HEK293T (cell line): ENCODE measurements around the gene OR13J1.

Source experiments
- CTCF ChIA-PET: fragments of 350-600 bp; formaldehyde crosslinking; extraction: SDS; loops from one replicate; lab custom pipeline; 2021; ENCODE audit warnings: antibody characterized with exemption, inconsistent platforms; lab: Yijun Ruan, JAX
- POLR2A ChIA-PET: fragments of 350-600 bp; formaldehyde crosslinking; extraction: SDS; loops from one replicate; lab custom pipeline; 2020; ENCODE audit warnings: antibody characterized with exemption, inconsistent platforms; lab: Yijun Ruan, JAX
- DNase-seq: peaks from one replicate; pipeline ENCODE4 v3.0.0; 2012; ENCODE audit warnings: mixed read lengths; ENCODE audit errors: extremely low spot score
- ARNT ChIP-seq: fragments of 450-650 bp; IDR thresholded peaks from 2 replicates; pipeline ENCODE4 v1.6.1; 2017; ENCODE audit warnings: mild to moderate bottlenecking
- BHLHE40 ChIP-seq: fragments of 450-650 bp; IDR thresholded peaks from 2 replicates; pipeline ENCODE4 v1.6.1; 2016; ENCODE audit warnings: mild to moderate bottlenecking, moderate library complexity, borderline replicate concordance
- CTBP1 ChIP-seq: fragments of 450-650 bp; IDR thresholded peaks from 2 replicates; pipeline ENCODE4 v1.6.1; 2016; ENCODE audit warnings: borderline replicate concordance
- ELF4 ChIP-seq: fragments of 450-650 bp; IDR thresholded peaks from 2 replicates; pipeline ENCODE4 v1.6.1; 2017; ENCODE audit warnings: antibody characterized with exemption
- FOXA1 ChIP-seq: fragments of 450-650 bp; IDR thresholded peaks from 2 replicates; pipeline ENCODE4 v1.6.1; 2016; ENCODE audit warnings: mild to moderate bottlenecking
- FOXK2 ChIP-seq: fragments of 450-650 bp; IDR thresholded peaks from 2 replicates; pipeline ENCODE4 v1.6.1; 2016; ENCODE audit warnings: mild to moderate bottlenecking
- FOXM1 ChIP-seq: fragments of 450-650 bp; IDR thresholded peaks from 2 replicates; pipeline ENCODE4 v1.6.1; 2017; ENCODE audit warnings: mild to moderate bottlenecking, borderline replicate concordance
- HDGF ChIP-seq: fragments of 450-650 bp; IDR thresholded peaks from 2 replicates; pipeline ENCODE4 v1.6.1; 2017; ENCODE audit warnings: antibody characterized with exemption, borderline replicate concordance
- L3MBTL2 ChIP-seq: fragments of 450-650 bp; conservative IDR thresholded peaks from 2 replicates; pipeline ENCODE4 v1.6.1; 2016; ENCODE audit warnings: mild to moderate bottlenecking
- LEF1 ChIP-seq: fragments of 450-650 bp; IDR thresholded peaks from 2 replicates; pipeline ENCODE4 v1.6.1; 2017; ENCODE audit warnings: mild to moderate bottlenecking, borderline replicate concordance
- NFRKB ChIP-seq: fragments of 450-650 bp; IDR thresholded peaks from 2 replicates; pipeline ENCODE4 v1.6.1; 2016; ENCODE audit warnings: mild to moderate bottlenecking, moderate library complexity
- PKNOX1 ChIP-seq: fragments of 450-650 bp; IDR thresholded peaks from 2 replicates; pipeline ENCODE4 v1.6.1; 2016
- SP1 ChIP-seq: fragments of 450-650 bp; IDR thresholded peaks from 2 replicates; pipeline ENCODE4 v1.6.1; 2017
- SUZ12 ChIP-seq: fragments of 450-650 bp; IDR thresholded peaks from 2 replicates; pipeline ENCODE4 v1.6.1; 2016; ENCODE audit warnings: mild to moderate bottlenecking
- TARDBP ChIP-seq: fragments of 450-650 bp; IDR thresholded peaks from 2 replicates; pipeline ENCODE4 v1.6.1; 2016
- ZNF384 ChIP-seq: fragments of 450-650 bp; IDR thresholded peaks from 2 replicates; pipeline ENCODE4 v1.6.1; 2016

OR13J1 gene

GRCh38 chr9:35871545-35871944 is 1.3 kb upstream of the OR13J1 start:
- no peak for TF ChIP-seq PKNOX1
- no peak for TF ChIP-seq FOXK2
- no peak for TF ChIP-seq ARNT
- no peak for TF ChIP-seq BHLHE40
- no peak for TF ChIP-seq SP1
- no peak for TF ChIP-seq TARDBP
- CTCF ChIA-PET = no interaction called here
- no peak for DNase-seq
- POLR2A ChIA-PET = no interaction called here

GRCh38 chr9:35869621-35870216 is 482 bp downstream of the OR13J1 start:
- no peak for DNase-seq
- CTCF ChIA-PET = no interaction called here
- TF ChIP-seq PKNOX1 = no peak
- no peak for TF ChIP-seq SP1
- no peak for TF ChIP-seq SUZ12
- no peak for TF ChIP-seq FOXM1
- no peak for TF ChIP-seq L3MBTL2
- TF ChIP-seq NFRKB = no peak
- POLR2A ChIA-PET = no interaction called here

- POLR2A ChIA-PET = no interaction called here
- CTCF ChIA-PET = no interaction called here
- DNase-seq = no peak
- TF ChIP-seq FOXM1 = no peak
- TF ChIP-seq ZNF384 = no peak
- no peak for TF ChIP-seq PKNOX1
- no peak for TF ChIP-seq ARNT
- TF ChIP-seq TARDBP = no peak
- TF ChIP-seq SUZ12 = no peak
- no peak for TF ChIP-seq NFRKB
Observed at GRCh38 chr9:35868933-35869332, 1.3 kb downstream of the OR13J1 start.

- ChIA-PET CTCF (no interaction called here), POLR2A (no interaction called here)
- DNase-seq = no peak
- TF ChIP-seq ELF4 (no peak), L3MBTL2 (no peak), FOXK2 (no peak), SUZ12 (no peak), PKNOX1 (no peak), FOXA1 (no peak), HDGF (no peak), LEF1 (no peak), FOXM1 (no peak), BHLHE40 (no peak), CTBP1 (no peak)
Observed at GRCh38 chr9:35867538-35867937, 2.7 kb downstream of the OR13J1 start.

GRCh38 chr9:35864695-35865255 is 5.4 kb downstream of the OR13J1 start:
- TF ChIP-seq L3MBTL2 = no peak
- no peak for TF ChIP-seq NFRKB
- TF ChIP-seq FOXA1 = no peak
- no peak for TF ChIP-seq SUZ12
- TF ChIP-seq ZNF384 = no peak
- TF ChIP-seq PKNOX1 = no peak
- TF ChIP-seq TARDBP = no peak
- no peak for TF ChIP-seq SP1
- TF ChIP-seq BHLHE40 = no peak
- TF ChIP-seq CTBP1 = no peak
- no peak for TF ChIP-seq ARNT
- no peak for TF ChIP-seq FOXK2
- TF ChIP-seq HDGF = no peak
- no peak for TF ChIP-seq ELF4
- POLR2A ChIA-PET = no interaction called here
- no peak for DNase-seq
- CTCF ChIA-PET = interaction anchor here (1.0 kb wide), 1 partner anchor 18 kb away, joined by 3 read pairs; no protein-coding TSS in a partner anchor

GRCh38 chr9:35863583-35863982 is 6.6 kb downstream of the OR13J1 start:
- ChIA-PET CTCF (no interaction called here), POLR2A (no interaction called here)
- no peak for DNase-seq
- TF ChIP-seq FOXA1 (no peak), SP1 (no peak), BHLHE40 (no peak), ARNT (no peak), SUZ12 (no peak), CTBP1 (no peak), FOXK2 (no peak), LEF1 (no peak), ELF4 (no peak), TARDBP (no peak), L3MBTL2 (no peak)
